ENCODE results near the gene HDAC2.

DNA sequence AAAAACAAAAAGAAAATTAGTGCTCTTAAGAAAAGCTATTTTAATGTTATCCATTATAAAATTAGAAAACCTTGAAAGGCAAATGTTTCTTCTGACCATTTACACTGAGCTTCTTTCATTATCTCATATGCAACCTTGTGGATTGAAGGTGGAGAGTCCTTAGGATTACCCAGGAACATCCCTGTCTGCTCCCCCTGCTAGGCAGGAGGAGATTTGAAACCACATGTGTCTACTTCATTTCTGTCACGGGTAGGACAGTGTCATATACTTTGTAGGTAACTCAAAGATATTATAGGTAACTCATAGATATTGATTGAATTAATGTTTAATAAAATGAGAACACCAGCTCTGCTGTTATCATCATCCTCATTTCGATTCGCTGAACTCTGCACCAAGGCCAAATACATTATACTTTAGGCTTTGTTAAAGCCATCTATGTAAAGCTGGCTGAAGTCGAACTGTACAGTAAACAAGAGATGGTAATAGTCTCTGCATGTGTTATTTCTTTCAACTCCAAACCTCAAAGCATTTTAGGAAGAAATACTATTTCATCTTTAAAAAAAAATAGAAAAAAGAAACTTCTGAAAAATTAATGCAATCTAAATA, 49.5 kb downstream of the HDAC2 start:
- TF ChIP-seq, protein P1, sequence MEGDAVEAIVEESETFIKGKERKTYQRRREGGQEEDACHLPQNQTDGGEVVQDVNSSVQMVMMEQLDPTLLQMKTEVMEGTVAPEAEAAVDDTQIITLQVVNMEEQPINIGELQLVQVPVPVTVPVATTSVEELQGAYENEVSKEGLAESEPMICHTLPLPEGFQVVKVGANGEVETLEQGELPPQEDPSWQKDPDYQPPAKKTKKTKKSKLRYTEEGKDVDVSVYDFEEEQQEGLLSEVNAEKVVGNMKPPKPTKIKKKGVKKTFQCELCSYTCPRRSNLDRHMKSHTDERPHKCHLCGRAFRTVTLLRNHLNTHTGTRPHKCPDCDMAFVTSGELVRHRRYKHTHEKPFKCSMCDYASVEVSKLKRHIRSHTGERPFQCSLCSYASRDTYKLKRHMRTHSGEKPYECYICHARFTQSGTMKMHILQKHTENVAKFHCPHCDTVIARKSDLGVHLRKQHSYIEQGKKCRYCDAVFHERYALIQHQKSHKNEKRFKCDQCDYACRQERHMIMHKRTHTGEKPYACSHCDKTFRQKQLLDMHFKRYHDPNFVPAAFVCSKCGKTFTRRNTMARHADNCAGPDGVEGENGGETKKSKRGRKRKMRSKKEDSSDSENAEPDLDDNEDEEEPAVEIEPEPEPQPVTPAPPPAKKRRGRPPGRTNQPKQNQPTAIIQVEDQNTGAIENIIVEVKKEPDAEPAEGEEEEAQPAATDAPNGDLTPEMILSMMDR (conservative IDR thresholded peaks at IDR 0.05 in 1 of 2, IDR thresholded peaks at IDR 0.05 in 1 of 2; ENCODE audit: extremely low read depth in 1 of 2, insufficient read depth in 1 of 2, low read depth in 1 of 2, low read length in 2 of 2), result no peak
- no peak for TF ChIP-seq EZH2 (IDR thresholded peaks at IDR 0.05; ENCODE audit: borderline replicate concordance, low read length)

Measured in mammary epithelial cell (primary cell).